Trophoblast cell (in vitro differentiated cells and primary cell): Measurements from ENCODE around the gene OR6V1.

Experiments
- DNase-seq, 2 donors: peaks; one replicate each; pipeline ENCODE4 v3.0.0-alpha.2; 2016
- H2AFZ ChIP-seq: 2 replicates; pipeline ENCODE4 v1.6.1; 2013; ENCODE audit warnings: low read length, moderate library complexity, mild to moderate bottlenecking; ENCODE audit not compliant: insufficient read depth, poor library complexity
- H2AK5ac ChIP-seq: 2 replicates; pipeline ENCODE4 v1.6.1; 2013; ENCODE audit warnings: mild to moderate bottlenecking, low read length
- H2BK120ac ChIP-seq: 2 replicates; pipeline ENCODE4 v1.6.1; 2013; ENCODE audit warnings: low read length, mild to moderate bottlenecking, moderate library complexity; ENCODE audit not compliant: insufficient read depth, poor library complexity
- H2BK12ac ChIP-seq: 2 replicates; pipeline ENCODE4 v1.6.1; 2013; ENCODE audit warnings: mild to moderate bottlenecking, low read length, moderate library complexity
- H2BK5ac ChIP-seq: 2 replicates; pipeline ENCODE4 v1.6.1; 2013; ENCODE audit warnings: low read length, low read depth, moderate library complexity, mild to moderate bottlenecking; ENCODE audit not compliant: poor library complexity
- H3K14ac ChIP-seq: 2 replicates; pipeline ENCODE4 v1.6.1; 2013; ENCODE audit warnings: mild to moderate bottlenecking, low read length
- H3K18ac ChIP-seq: 2 replicates; pipeline ENCODE4 v1.6.1; 2013; ENCODE audit warnings: mild to moderate bottlenecking, low read length
- H3K23ac ChIP-seq: 2 replicates; pipeline ENCODE4 v1.6.1; 2013; ENCODE audit warnings: low read length
- H3K27ac ChIP-seq: 2 replicates; pipeline ENCODE4 v1.5.1; 2013; ENCODE audit warnings: low read depth, mild to moderate bottlenecking, inconsistent platforms, low read length, moderate library complexity
- H3K27me3 ChIP-seq: 2 replicates; pipeline ENCODE4 v1.6.1; 2013; ENCODE audit warnings: inconsistent platforms, mild to moderate bottlenecking, low read length, moderate library complexity; ENCODE audit not compliant: insufficient read depth
- H3K36me3 ChIP-seq, 2 experiments: 1 replicate in 1 of 2; 2 replicates in 1 of 2; pipeline ENCODE4 v1.6.1; 2013; ENCODE audit warnings: low read length in 2 of 2, mild to moderate bottlenecking in 2 of 2, moderate library complexity in 1 of 2; ENCODE audit not compliant: insufficient read depth in 2 of 2, control insufficient read depth in 1 of 2
- H3K4ac ChIP-seq: 2 replicates; pipeline ENCODE4 v1.6.1; 2013; ENCODE audit warnings: low read depth, mild to moderate bottlenecking, low read length, moderate library complexity
- H3K4me1 ChIP-seq, 2 experiments: 1 replicate in 1 of 2; 2 replicates in 1 of 2; pipeline ENCODE4 v1.6.1; 2013; ENCODE audit warnings: low read length in 2 of 2, mild to moderate bottlenecking in 2 of 2, moderate library complexity in 1 of 2; ENCODE audit not compliant: insufficient read depth in 2 of 2, control insufficient read depth in 1 of 2
- H3K4me2 ChIP-seq: 2 replicates; pipeline ENCODE4 v1.6.1; 2013; ENCODE audit warnings: inconsistent platforms, mild to moderate bottlenecking, low read length, moderate library complexity
- H3K4me3 ChIP-seq: 2 replicates; pipeline ENCODE4 v1.5.1; 2013; ENCODE audit warnings: mild to moderate bottlenecking, low read depth, low read length, inconsistent platforms
- H3K79me1 ChIP-seq: one replicate; pipeline ENCODE4 v1.6.1; 2013; ENCODE audit warnings: low read length
- H3K79me2 ChIP-seq: 2 replicates; pipeline ENCODE4 v1.6.1; 2013; ENCODE audit warnings: low read length, mild to moderate bottlenecking; ENCODE audit not compliant: control insufficient read depth, insufficient read depth, poor library complexity
- H3K9ac ChIP-seq: 2 replicates; pipeline ENCODE4 v1.6.1; 2013; ENCODE audit warnings: mild to moderate bottlenecking, low read length
- H3K9me3 ChIP-seq: 2 replicates; pipeline ENCODE4 v1.6.1; 2013; ENCODE audit warnings: low read depth, mild to moderate bottlenecking, control low read depth, inconsistent platforms, low read length; ENCODE audit not compliant: insufficient read depth
- H4K12ac ChIP-seq: 2 replicates; pipeline ENCODE4 v1.6.1; 2013; ENCODE audit warnings: low read depth, mild to moderate bottlenecking, low read length, moderate library complexity
- H4K8ac ChIP-seq: 2 replicates; pipeline ENCODE4 v1.6.1; 2013; ENCODE audit warnings: low read depth, mild to moderate bottlenecking, low read length, moderate library complexity
- H4K91ac ChIP-seq: one replicate; pipeline ENCODE4 v1.6.1; 2013; ENCODE audit warnings: low read depth, mild to moderate bottlenecking, low read length, moderate library complexity
- WGBS: extraction: QIAGEN DNeasy Blood & Tissue Kit; methylation state at CpG from one replicate; pipeline ENCODE4 v1.1.7; 2013; ENCODE audit warnings: missing lambda C conversion rate; ENCODE audit not compliant: insufficient read length, insufficient coverage; ENCODE audit errors: extremely low coverage; 5-methylcytosine and 5-hydroxymethylcytosine counted together

The OR6V1 gene

DNA sequence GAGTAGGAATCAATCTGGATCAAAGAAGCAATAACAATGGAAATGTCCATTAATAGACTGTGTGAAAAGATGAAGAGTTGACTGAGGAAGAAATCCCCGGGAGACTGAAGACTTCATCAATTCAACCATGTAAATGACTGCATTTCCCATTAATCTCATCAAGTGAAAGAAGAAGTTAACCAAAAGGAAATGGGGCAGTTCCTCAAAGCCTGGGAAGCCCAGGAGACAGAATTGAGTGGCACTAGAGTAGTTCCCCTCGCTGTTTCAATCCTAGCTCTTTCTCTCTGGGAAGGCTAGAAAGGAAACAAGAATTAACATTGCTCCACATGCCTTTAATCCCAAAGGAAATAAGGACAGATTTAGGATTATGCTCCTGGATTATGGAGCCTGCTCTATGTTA, 4.8 kb upstream of the OR6V1 start:
- no peak overlapping the region for H3K9ac ChIP-seq
- no peak overlapping the region for H3K14ac ChIP-seq
- H3K4me1 ChIP-seq, result peaks cover 0 to 4% of the 10 kb centered on the region in 2 experiments
- WGBS, result no CpG with 5 or more reads among the region's 2 CpGs
- no peak overlapping the region for H3K4me2 ChIP-seq
- no peaks in the 10 kb centered on the region for H3K36me3 ChIP-seq
- no peaks in the 10 kb centered on the region for H3K9me3 ChIP-seq
- DNase-seq, result no peak
- H2BK120ac ChIP-seq, result no peak overlapping the region
- H3K4me3 ChIP-seq, result no peak overlapping the region
- H3K27ac ChIP-seq, result no peak overlapping the region
- no peaks in the 10 kb centered on the region for H3K79me2 ChIP-seq
- no peak overlapping the region for H3K4ac ChIP-seq
- H2AK5ac ChIP-seq, result no peak overlapping the region
- no peak overlapping the region for H2BK12ac ChIP-seq
- H3K18ac ChIP-seq, result no peak overlapping the region
- no peak overlapping the region for H3K23ac ChIP-seq
- no peaks in the 10 kb centered on the region for H3K79me1 ChIP-seq
- no peak overlapping the region for H4K8ac ChIP-seq
- H2BK5ac ChIP-seq, result no peak overlapping the region
- H4K12ac ChIP-seq, result no peak overlapping the region
- H4K91ac ChIP-seq, result no peak overlapping the region
- H2AFZ ChIP-seq, result no peak overlapping the region
- no peaks in the 10 kb centered on the region for H3K27me3 ChIP-seq

DNA sequence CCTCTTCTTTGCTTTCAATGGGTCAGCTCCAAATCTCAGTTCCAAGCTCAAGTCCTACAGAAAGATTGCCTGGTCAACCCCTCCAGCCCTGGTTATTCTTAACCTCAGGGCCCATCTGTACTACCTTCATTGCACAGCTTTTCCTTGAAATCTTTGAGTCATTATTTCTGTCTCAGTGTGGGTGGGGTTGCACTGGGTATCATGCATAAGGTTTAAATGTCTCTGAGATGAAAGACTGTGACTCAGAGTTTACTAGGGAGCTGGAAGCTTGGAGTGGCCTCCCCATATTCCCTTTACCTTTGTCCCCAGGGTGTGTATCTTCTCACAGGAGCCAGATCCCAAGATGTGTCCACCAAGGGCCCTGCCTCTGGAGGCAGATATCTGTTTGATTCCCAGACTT, 3.3 kb upstream of the OR6V1 start:
- Histone ChIP-seq H3K9ac (no peak overlapping the region), H3K27me3 (no peaks in the 10 kb centered on the region), H2BK120ac (no peak overlapping the region), H3K36me3 (no peaks in the 10 kb centered on the region), H4K8ac (no peak overlapping the region), H3K4ac (no peak overlapping the region), H2BK12ac (no peak overlapping the region), H3K18ac (no peak overlapping the region), H3K14ac (no peak overlapping the region), H4K91ac (no peak overlapping the region), H2BK5ac (no peak overlapping the region), H3K27ac (no peak overlapping the region), H3K23ac (no peak overlapping the region), H3K9me3 (no peaks in the 10 kb centered on the region), H3K79me1 (no peaks in the 10 kb centered on the region), H3K79me2 (no peaks in the 10 kb centered on the region), H2AK5ac (no peak overlapping the region), H2AFZ (no peak overlapping the region), H3K4me2 (no peak overlapping the region), H4K12ac (no peak overlapping the region), H3K4me3 (no peak overlapping the region), H3K4me1 (no peaks in the 10 kb centered on the region)
- DNase-seq, result no peak

DNA sequence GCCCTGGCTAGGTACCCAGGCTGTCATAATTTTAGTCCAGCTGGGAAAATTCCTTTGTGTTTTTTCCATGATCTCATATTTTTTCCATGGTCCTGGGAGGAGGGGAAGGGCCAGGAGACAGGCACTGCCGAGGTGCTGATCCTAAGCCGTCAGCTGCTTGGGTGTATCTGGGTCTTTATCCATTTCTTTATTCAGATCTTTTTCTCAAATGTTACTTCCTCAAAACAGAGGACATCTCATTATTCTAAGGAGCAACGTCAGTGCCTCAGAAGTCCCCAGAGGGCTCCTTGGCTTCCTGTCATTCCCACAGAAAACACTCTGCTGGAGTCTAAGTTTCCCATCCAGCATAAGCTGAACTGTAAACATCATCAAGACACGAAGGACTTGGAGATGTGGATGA, 2.8 kb upstream of the OR6V1 start:
- Histone ChIP-seq H3K27ac (no peak overlapping the region), H3K9ac (no peak overlapping the region), H3K27me3 (no peaks in the 10 kb centered on the region), H4K8ac (no peak overlapping the region), H2AFZ (no peak overlapping the region), H2BK120ac (no peak overlapping the region), H3K14ac (no peak overlapping the region), H4K12ac (no peak overlapping the region), H3K4me1 (no peaks in the 10 kb centered on the region), H3K4me3 (no peak overlapping the region), H2AK5ac (no peak overlapping the region), H4K91ac (no peak overlapping the region), H3K36me3 (no peaks in the 10 kb centered on the region), H3K9me3 (no peaks in the 10 kb centered on the region), H3K4me2 (no peak overlapping the region), H3K18ac (no peak overlapping the region), H3K79me1 (no peaks in the 10 kb centered on the region), H2BK12ac (no peak overlapping the region), H3K79me2 (no peaks in the 10 kb centered on the region), H3K23ac (no peak overlapping the region), H2BK5ac (no peak overlapping the region), H3K4ac (no peak overlapping the region)
- WGBS, result no CpG with 5 or more reads among the region's 4 CpGs
- DNase-seq, result no peak

DNA sequence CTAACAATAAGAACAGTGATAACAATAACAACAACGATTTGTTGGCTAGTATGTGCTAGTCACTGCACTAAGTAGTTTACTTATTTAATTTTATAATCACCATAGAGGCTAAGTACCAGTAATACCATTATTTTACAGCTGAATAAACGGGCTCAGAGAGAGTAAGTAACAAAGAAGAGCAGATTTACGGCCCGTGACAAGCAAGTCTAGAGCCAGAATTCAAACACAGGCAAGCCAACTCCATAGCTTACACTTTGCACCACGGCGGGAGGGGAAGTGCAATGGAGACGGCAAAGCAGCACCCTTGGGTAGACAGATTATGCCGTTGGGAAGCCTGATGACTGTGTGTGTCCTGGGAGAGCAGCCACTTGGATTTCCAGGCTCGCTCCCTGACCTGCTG, 1.2 kb upstream of the OR6V1 start:
- Histone ChIP-seq H3K14ac (no peak overlapping the region), H3K18ac (no peak overlapping the region), H3K23ac (peak overlapping the region; percentile 81), H3K4me2 (no peak overlapping the region), H3K9ac (no peak overlapping the region), H2BK12ac (no peak overlapping the region), H3K4me3 (no peak overlapping the region), H3K27ac (no peak overlapping the region), H3K4ac (no peak overlapping the region), H2BK120ac (no peak overlapping the region), H4K8ac (no peak overlapping the region), H3K79me1 (no peaks in the 10 kb centered on the region), H3K9me3 (no peaks in the 10 kb centered on the region), H3K27me3 (no peaks in the 10 kb centered on the region), H4K91ac (no peak overlapping the region), H3K36me3 (no peaks in the 10 kb centered on the region), H3K79me2 (no peaks in the 10 kb centered on the region), H2BK5ac (no peak overlapping the region), H2AK5ac (no peak overlapping the region), H3K4me1 (no peaks in the 10 kb centered on the region), H2AFZ (no peak overlapping the region), H4K12ac (no peak overlapping the region)
- no CpG with 5 or more reads among the region's 9 CpGs for WGBS
- no peak for DNase-seq

DNA sequence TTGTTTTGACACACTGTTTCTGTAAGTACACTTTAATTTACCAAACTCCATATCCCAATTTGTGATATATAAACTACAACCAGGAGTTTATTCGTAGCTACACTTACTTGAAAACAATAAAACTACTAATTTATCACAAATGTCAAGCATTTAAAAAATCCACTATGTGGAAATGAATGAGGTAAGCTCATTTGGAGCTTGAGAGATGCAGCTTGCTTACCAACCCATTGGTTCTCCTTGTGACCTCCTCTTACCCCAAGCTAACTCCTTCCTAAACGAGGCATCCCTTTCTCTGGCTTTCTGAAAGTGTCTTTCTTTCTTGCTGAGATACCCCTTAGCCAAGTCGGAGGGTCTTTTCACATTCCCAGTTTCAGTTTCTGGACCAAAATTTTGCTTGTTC, 2.5 kb downstream of the OR6V1 start:
- Histone ChIP-seq H3K9ac (no peak overlapping the region), H4K91ac (no peak overlapping the region), H2BK120ac (no peak overlapping the region), H4K12ac (no peak overlapping the region), H3K18ac (no peak overlapping the region), H3K27me3 (no peaks in the 10 kb centered on the region), H3K4ac (no peak overlapping the region), H3K4me1 (no peaks in the 10 kb centered on the region), H3K14ac (no peak overlapping the region), H3K4me3 (no peak overlapping the region), H3K4me2 (no peak overlapping the region), H4K8ac (no peak overlapping the region), H2BK12ac (no peak overlapping the region), H3K23ac (no peak overlapping the region), H3K79me1 (no peaks in the 10 kb centered on the region), H2AK5ac (no peak overlapping the region), H2AFZ (no peak overlapping the region), H3K79me2 (no peaks in the 10 kb centered on the region), H3K27ac (no peak overlapping the region), H3K36me3 (no peaks in the 10 kb centered on the region), H2BK5ac (no peak overlapping the region), H3K9me3 (no peaks in the 10 kb centered on the region)
- DNase-seq, result no peak
- WGBS, result no CpG with 5 or more reads among the region's 3 CpGs
